GM13977 (cell line): ENCODE measurements around the gene DLG2.

Experiments
- DNase-seq: peaks from one replicate; pipeline ENCODE4 v3.0.0; 2012; ENCODE audit warnings: low spot score
- in situ Hi-C: fragments of 300-500 bp; cut with MboI; formaldehyde crosslinking; loops from one replicate; pipeline ENCODE4 v1.12.0; 2022; ENCODE audit warnings: low sequenced_read_pairs, low pct_unique_long_range_greater_than_20kb, mixed read lengths, inconsistent platforms; ENCODE audit not compliant: unreplicated experiment
- TF ChIP-seq, protein P1 (sequence below): IDR thresholded peaks from 2 replicates; pipeline ENCODE4 v1.5.1; 2012; ENCODE audit warnings: mild to moderate bottlenecking, control low read depth; ENCODE audit not compliant: insufficient read depth; ENCODE audit errors: extremely low read depth, missing control alignments

The DLG2 gene

DNA sequence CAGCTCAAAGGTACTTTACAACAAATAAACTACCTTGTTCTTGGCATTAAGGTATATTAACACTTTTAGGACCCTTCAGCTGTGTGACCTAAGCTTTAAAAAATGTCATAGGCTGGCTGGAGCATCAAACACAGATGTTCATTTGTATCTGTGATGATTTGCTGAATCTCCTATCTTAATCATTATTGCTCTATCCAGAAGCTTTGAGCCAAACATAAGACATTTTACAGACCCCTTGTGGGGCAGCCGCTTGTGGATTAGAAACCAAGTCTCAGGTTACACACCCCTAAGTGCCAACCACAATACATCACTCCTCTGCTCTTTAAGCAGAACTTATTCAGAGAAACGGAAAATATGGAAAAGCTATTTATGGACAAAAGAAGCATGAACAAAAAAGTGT is 1946.8 kb downstream of the DLG2 start:
- in situ Hi-C loops = no loop called here
- no peak for DNase-seq
- TF ChIP-seq, protein P1, sequence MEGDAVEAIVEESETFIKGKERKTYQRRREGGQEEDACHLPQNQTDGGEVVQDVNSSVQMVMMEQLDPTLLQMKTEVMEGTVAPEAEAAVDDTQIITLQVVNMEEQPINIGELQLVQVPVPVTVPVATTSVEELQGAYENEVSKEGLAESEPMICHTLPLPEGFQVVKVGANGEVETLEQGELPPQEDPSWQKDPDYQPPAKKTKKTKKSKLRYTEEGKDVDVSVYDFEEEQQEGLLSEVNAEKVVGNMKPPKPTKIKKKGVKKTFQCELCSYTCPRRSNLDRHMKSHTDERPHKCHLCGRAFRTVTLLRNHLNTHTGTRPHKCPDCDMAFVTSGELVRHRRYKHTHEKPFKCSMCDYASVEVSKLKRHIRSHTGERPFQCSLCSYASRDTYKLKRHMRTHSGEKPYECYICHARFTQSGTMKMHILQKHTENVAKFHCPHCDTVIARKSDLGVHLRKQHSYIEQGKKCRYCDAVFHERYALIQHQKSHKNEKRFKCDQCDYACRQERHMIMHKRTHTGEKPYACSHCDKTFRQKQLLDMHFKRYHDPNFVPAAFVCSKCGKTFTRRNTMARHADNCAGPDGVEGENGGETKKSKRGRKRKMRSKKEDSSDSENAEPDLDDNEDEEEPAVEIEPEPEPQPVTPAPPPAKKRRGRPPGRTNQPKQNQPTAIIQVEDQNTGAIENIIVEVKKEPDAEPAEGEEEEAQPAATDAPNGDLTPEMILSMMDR = no peak

DNA sequence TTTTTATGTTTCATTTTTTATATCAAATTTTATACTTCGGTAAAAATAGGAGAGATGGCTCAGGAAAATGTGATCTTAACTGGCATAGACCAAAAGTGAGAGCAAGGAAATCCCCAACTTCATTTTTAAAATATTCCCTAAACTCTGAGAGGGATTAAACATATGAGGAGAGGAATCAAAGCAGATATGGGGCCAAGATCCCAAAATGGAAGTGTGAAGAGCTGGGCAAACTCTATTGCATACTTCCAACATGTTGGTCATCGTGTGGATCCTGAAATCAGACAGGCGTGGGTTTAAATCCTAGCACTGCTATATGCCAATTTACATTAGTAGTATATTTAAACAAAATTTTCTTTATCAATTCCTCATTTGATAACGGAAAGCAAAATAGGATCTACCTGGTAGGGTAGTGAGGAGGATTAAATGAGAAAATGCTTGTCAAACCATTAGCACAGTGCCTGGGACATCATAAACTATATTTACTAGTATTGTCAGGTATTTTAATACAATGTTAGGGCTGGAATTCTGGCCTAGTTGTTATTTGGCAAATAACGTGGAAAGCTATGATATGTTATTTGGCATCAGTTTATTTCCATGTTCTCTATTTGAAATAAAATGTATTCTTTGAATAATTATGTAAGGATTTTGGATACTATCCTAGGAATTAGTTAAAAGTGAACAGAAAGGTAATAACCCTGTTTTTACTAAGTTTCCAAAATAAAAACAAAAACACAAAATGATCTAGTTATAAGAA is 1948.1 kb downstream of the DLG2 start:
- in situ Hi-C loops = no loop called here
- TF ChIP-seq, protein P1 = no peak
- no peak for DNase-seq

- TF ChIP-seq, protein P1 = no peak
- no peak for DNase-seq
- in situ Hi-C loops = no loop called here
Observed at GRCh38 chr11:83677730-83678129, 1949.4 kb downstream of the DLG2 start.

DNA sequence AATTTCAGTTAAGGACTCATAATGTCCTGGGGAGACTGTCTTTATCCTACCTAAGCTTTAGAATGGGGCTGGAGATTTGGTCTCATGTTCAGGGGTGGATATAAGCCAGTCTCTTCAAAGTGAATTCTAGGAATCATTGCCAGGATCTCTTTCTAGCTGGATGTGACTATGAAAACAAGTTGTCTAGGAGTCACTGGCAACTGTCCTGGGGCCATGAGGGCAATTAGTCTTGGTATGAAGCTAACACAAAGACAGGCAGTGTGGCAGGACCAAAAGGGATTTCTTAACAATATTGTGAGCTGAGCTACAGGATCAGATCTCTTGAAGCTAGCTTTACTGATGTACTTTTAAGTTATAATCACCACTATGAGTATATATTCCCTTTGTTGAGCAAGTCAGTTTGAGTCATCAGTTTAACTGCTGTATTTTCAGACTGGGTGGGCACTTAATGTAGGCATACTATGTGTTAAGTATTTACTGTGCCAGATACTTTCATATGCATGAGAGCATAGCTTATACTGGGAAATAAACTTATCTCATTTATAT is 1951.0 kb downstream of the DLG2 start:
- TF ChIP-seq, protein P1 = no peak
- DNase-seq = no peak
- in situ Hi-C loops = no loop called here

DNA sequence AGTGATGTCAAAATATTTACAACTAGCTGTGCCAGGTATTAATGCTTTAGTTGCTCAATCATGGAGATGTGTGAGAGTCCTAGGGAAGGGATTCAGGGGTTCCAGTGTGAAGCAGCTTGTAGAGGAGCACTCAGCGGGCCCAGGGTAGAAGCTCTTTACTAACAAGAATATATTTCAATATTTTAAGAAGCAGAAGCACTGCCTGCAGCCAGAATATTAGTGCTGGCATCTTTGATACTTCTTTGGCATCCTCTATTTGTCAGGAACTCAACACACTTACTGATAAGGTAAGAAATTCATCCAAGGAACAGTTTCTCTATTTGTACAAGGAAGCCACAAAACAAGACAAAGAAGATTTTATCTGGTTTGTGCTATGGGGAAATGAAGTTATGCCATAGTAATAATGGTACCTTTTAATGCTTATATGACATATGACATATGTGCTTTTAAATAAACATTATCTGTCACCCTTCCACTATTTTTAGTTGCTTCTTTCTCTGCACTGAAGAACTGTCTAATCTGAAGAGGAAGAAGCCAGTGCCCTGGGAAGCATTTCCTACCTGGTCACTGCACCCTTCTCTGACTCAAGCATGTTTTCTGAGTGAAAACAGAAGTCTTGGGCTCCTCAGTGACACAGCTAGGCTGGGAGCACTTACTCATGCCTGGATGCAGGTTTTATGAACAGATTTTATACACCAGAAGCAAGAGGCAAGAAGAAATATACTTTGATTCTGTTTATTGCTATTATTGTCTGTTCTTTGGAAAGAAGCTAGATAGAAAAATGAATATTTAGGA is 1952.8 kb downstream of the DLG2 start:
- in situ Hi-C loops = no loop called here
- TF ChIP-seq, protein P1 = no peak
- DNase-seq = no peak

- no peak for DNase-seq
- in situ Hi-C loops = no loop called here
- TF ChIP-seq, protein P1 = no peak
Observed at GRCh38 chr11:83671289-83671688, 1955.9 kb downstream of the DLG2 start.
